Coronary artery (tissue), 2 donors: Measurements from ENCODE around the gene RPL36A.

Source experiments
- DNase-seq: peaks from one replicate; pipeline ENCODE4 v3.0.0-alpha.2; 2017; ENCODE audit warnings: low spot score
- H3K27ac ChIP-seq, 2 donors: fragments of 200-600 bp; sonication (generic); one replicate each; pipeline ENCODE4 v1.5.1; 2016 to 2019
- H3K4me3 ChIP-seq: fragments of 200-600 bp; sonication (generic); 2 replicates; pipeline ENCODE4 v1.5.1; 2016; ENCODE audit warnings: mild to moderate bottlenecking, moderate library complexity
- CTCF ChIP-seq: fragments of 200-600 bp; sonication (generic); IDR thresholded peaks from one replicate; pipeline ENCODE4 v1.5.1; 2019; ENCODE audit warnings: antibody characterized with exemption

RPL36A gene

GRCh38 chrX:101391831-101392230 lies 1.0 kb downstream of the RPL36A start:
- no peak for TF ChIP-seq CTCF
- DNase-seq: no peak
- H3K4me3 ChIP-seq: peak overlapping the region; percentile 71
- peak overlapping the region; percentile 57 to 81 for H3K27ac ChIP-seq

DNA sequence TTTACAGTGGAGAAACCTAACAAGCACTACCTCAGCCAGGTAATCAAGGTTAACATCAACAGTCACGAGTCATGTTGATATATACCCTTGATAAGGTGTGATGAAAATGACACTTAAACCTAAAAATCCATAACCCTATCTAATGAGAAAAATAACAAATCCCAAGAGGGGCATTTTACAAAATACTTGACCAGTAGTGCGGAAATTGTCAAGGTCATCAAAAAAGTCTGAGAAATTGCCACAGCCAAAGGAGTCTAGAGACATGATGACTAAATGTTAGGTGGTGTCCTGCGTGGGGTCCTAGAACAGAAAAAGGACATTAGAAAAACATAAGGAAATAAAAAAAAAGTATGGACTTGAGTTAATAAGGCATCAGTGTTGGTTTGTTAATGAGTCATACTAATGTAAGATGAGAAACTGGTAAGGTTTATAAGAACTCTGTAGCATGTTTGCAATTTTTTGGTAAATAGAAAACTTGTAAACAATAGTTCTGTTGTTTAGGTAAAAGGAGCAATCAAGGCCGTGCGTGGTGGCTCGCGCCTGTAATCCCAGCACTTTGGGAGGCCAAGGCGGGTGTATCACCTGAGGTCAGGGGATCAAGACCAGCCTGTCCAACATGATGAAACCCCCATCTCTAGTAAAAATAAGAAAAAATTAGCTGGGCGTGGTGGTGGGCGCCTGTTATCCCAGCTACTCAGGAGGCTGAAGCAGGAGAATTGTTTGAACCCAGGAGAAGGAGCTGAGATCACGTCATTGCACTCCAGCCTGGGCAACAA lies 2.9 kb downstream of the RPL36A start:
- Histone ChIP-seq H3K27ac (no peak overlapping the region), H3K4me3 (no peak overlapping the region)
- no peak for DNase-seq
- TF ChIP-seq CTCF: no peak

DNA sequence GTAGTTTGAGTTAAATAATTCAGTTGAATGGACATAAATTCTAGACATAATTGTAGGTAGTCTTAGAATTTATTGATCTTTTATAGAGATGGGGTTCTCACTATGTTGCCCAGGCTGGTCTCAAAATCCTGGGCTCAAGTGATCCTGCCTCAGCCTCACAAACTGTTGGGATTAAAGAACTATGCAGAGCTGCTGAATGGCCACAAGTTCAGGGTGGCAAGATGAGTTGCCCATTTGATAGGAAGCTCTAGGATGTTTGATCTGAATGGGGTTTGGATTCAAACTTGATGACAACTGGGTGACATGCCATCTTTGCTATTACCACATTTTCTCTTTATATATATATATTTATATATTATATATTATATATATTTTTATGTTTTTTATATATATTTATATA lies 3.6 kb downstream of the RPL36A start:
- Histone ChIP-seq H3K27ac (no peak overlapping the region), H3K4me3 (no peak overlapping the region)
- no peak for DNase-seq
- no peak for TF ChIP-seq CTCF

DNA sequence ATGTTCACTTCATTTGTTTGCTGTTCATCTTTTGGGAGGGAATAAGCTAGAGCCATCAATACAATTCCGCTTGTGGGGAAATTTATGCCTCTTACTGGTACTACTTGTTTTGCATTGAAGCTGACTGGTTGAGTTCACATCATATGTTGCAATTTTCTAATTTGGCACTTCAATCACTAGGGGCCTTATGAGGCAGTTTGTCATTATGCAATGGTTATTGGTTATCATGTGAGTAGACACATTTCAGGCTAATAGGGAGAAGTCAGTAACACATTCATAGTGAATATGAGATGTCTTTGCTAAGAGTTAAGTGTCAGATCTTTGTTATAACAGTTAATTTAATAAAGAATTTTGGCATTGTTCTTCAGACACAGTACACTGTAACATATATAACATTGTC lies 5.0 kb downstream of the RPL36A start:
- no peak overlapping the region for H3K27ac ChIP-seq
- H3K4me3 ChIP-seq: no peak overlapping the region
- TF ChIP-seq CTCF: no peak
- no peak for DNase-seq

DNA sequence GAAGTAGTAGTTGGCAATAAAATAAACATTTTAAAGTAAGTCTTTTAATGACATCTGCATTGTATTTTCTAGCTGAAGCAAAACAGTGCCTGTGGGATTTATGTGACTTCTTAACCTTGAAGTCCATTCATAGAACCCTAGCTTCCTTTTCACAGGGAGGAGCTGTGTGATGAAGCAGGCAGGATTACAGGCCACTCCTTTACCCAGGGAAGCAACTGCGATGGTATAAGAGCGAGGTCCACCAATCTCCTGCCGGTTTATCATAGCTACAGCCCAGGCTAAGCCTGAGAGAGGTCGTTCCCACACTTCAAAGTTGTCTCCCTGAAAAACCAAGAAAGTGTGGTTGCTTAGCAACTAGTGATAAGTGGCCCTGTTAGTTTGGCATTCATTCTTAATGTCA lies 7.0 kb downstream of the RPL36A start:
- Histone ChIP-seq H3K27ac (no peak overlapping the region), H3K4me3 (no peak overlapping the region)
- TF ChIP-seq CTCF: no peak
- no peak for DNase-seq

GRCh38 chrX:101398694-101399093 lies 7.9 kb downstream of the RPL36A start:
- H3K27ac ChIP-seq: no peak overlapping the region
- no peak for TF ChIP-seq CTCF
- no peak overlapping the region for H3K4me3 ChIP-seq
- no peak for DNase-seq

GRCh38 chrX:101399825-101400224 lies 9.0 kb downstream of the RPL36A start:
- TF ChIP-seq CTCF: no peak
- Histone ChIP-seq H3K4me3 (no peak overlapping the region), H3K27ac (no peak overlapping the region)
- DNase-seq: no peak
